Dermis blood vessel endothelial cell (primary cell): ENCODE data around the gene NR2C2. TPM values are rescaled to one million over a fixed set of nuclear protein-coding genes. Genes with fewer than 3 reads are reported as not detected.

Experiments
- DNase-seq: peaks from one replicate; pipeline ENCODE4 v3.0.0; 2010
- total RNA-seq: library from RNA; depleted of rRNA; stranded (reverse); fragments of >200 nt; gene quantifications from 2 replicates; pipeline ENCODE4 v1.2.3, GENCODE V29; 2014

The NR2C2 gene
- total RNA-seq, 1 donor from 2014 or later, result 31.0 TPM

GRCh38 chr3:14921811-14922705, 25.3 kb upstream of the NR2C2 start:
- DNase-seq, result no peak

DNA sequence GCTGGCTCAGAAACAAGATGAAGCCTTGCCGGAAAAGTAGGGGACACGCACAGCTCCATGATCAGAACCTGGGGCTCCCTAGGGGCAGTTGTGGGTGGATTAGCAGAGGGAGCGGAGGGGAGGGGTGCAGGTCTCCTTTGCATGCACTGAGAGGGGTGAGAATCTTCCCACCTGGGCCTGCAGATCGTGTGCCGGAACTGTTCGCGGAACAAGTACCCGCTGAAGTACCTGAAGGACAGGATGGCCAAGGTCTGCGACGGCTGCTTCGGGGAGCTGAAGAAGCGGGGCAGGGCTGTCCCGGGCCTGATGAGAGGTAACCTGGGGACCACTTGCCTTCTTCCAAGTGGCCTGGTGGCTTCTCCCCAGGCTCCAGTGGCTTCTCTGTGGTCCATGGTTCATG, 24.5 kb upstream of the NR2C2 start:
- DNase-seq, result no peak

- DNase-seq, result no peak
Measured at GRCh38 chr3:14923476-14923875, 23.9 kb upstream of the NR2C2 start.

- DNase-seq, result peak; percentile 77
Measured at GRCh38 chr3:14925729-14926591, 21.4 kb upstream of the NR2C2 start.

DNA sequence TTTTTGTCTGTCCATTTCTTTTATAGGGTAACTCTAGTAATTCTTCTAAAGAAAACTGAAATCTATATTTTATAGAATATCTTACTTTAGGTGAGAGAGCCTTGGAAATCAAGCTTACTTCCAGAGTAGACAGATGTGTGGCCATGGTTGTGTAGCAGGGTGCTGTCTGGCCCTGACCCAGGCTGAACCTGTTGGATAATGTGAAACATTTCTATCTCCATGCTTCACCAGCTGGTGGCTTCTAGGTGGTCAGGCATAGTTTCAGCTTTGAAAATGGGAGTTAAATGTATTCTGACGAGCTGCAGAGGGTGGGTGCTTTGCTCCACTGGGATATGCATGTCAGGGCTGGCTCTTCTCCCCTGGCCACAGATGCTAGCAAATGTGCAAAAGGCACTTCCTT, 20.8 kb upstream of the NR2C2 start:
- no peak for DNase-seq

GRCh38 chr3:14927308-14927707, 20.1 kb upstream of the NR2C2 start:
- no peak for DNase-seq

GRCh38 chr3:14929310-14930074, 17.9 kb upstream of the NR2C2 start:
- no peak for DNase-seq

DNA sequence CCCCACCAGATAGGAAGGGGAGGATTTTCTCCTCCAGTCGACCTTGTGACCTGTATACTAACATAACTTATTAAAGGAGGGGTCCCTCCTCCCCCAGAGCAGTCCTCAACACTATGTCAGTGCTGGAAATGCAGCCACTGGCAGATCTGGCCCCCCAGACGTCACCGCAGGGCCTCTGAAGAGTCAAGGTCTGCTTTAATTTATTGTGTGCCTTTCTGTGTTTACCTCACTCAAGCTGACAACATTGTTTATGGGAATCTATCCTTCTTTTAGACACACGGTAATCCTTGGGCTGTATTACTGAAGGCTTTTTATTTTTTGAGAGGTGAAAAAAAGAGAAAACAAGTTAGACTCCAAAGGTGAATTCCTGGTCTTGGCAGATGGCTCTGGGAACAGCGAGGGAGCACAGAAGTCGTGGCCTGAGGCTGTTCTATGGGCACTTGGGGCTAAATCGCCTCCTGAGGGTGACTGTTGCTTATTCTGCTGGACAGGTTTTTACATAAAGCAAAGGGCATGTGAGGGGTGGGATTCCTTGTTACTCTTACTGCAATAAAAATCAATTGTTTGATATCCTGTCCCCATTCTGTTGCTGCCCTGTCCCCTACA, 13.5 kb upstream of the NR2C2 start:
- no peak for DNase-seq

- DNase-seq, result no peak
Measured at GRCh38 chr3:14935592-14936345, 11.6 kb upstream of the NR2C2 start.

- DNase-seq, result no peak
Measured at GRCh38 chr3:14938954-14939353, 8.4 kb upstream of the NR2C2 start.

GRCh38 chr3:14941871-14942270, 5.5 kb upstream of the NR2C2 start:
- no peak for DNase-seq

DNA sequence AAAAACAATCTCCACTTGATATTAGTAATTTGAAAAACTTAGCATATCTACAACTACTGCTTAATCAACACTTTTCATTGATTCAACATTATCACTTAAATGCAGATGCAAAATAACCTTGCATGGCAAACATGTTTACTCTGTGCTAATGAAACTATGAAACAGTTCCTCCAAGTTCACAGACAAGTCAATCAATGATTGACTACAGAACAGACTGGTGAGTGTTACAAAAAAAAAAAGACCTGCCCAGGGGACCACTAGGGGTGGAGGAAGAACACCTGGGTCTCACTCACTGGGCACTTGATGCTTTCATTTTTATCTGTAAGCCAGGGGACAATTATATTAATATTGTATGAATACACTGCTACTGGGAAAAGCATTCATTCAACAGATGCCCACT, 4.3 kb upstream of the NR2C2 start:
- no peak for DNase-seq

DNA sequence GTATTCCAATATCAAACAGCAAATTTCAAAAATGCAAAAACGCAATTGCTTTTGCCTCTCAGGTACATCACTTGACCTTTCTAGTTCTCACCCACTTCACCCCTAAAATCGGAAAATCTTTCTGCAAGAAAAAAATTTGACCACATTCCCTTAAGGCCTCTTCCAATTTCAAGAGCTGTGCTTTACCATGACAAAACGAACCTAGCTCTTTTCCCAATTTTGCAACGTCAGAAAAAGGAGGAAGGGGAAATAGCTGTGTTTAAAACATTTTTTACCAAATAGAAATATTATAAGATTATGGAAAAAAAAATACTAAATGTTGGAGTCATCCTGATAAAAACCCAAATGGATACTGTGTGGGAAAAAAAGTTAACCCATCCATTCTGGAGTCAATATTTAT, 1.1 kb upstream of the NR2C2 start:
- DNase-seq, result no peak

- no peak for DNase-seq
Measured at GRCh38 chr3:14946739-14947099, 664 bp upstream of the NR2C2 start.

GRCh38 chr3:14947886-14948608, 664 bp downstream of the NR2C2 start:
- peak; percentile 97 for DNase-seq

- DNase-seq, result no peak
Measured at GRCh38 chr3:14948609-14949038, 1.2 kb downstream of the NR2C2 start.

DNA sequence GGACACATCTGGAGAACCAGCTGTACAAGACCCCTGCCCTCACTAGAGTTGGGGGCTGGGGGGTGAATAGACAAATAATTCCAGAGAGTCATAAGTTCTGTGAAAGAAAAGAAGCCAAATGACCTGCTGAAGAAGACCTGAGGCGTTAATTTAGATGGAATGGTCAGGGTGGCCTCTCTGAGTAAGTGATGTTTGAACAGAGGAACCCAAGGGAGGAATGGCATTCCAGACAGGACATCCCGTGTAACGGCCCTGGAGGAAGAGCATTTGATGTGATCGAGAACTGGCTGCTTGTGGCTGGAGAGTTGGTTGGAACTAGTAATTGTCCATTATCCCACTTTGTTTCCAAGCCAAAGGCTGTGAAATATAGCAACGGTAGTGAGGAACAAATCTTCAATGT, 1.7 kb downstream of the NR2C2 start:
- DNase-seq, result peak; percentile 61

DNA sequence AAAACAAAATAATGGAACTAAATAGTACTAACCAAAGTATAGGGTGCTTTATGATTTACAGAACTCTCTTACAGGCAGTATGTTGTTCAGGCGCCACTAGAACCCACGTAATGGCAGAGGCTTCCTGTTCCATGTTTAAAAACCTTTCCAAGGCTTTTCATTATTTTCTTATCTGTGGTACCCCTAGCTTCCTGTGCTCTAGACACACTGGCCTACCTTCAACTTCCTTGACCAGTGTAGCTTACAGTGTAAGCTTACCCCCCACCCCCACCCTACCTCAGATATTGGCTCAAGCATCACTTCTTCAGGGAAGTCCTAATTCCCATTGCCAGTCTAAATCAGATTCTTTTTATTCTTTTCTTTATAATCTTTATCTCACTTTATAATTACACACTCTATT, 2.9 kb downstream of the NR2C2 start:
- peak; percentile 72 for DNase-seq

DNA sequence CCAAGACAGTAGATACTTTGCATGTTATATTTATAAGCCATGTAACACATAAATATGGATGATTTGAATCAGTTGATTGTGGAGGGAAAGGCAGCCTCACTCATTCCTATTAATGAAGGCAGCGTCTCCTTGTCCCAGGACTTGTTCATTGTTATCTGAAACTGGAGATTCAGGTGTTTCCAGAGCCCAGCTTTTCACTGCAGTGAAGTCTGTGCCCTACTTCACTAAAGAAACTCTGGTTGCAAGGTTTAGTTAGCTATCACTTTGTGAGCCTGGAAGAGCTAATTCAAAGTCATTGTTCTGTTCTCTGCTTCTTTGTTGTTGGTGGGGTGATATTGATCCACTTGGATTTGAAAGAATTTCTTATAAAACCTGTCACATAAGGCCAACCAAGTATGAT, 9.8 kb downstream of the NR2C2 start:
- DNase-seq, result no peak

GRCh38 chr3:14957925-14958324, 10.5 kb downstream of the NR2C2 start:
- DNase-seq, result no peak

DNA sequence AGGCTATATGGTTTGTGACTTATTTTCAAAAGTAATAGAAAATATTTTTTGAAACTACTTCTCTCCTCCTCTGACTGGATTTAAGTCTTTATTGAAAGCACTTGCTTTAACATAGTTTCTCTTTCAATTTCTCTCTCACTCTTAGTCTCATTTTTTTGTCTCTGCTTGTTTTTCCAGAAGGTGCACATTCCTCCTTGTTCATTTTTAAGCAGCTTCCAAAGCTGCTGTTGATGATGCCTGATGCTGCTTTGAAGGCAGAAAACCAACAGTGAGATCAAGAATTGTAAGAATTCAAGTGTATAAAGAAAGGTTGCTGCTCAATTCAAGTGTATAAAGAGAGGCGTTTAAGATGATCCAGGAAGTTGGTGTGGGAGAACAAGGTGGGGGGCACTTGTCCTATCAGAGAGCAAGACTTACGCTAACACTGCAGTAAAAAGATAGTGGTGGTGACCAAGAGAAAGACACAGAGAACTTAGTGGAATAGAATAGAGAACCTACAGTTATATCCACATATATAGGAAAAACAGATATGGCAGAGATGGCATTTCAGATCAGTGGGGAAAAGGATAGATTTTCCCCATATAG, 12.1 kb downstream of the NR2C2 start:
- no peak for DNase-seq
